HG03095 (cell line): Measurements from ENCODE around the gene ATP10A.

ENCODE experiments used
- ATAC-seq: cut with Tn5 transposase; IDR thresholded peaks from one replicate; pipeline ENCODE4 v1.9.1; 2021; ENCODE audit warnings: moderate library complexity; ENCODE audit not compliant: unreplicated experiment

ATP10A gene

GRCh38 chr15:25863111-25863967, at the start of gene ATP10A:
TSS of gene ATP10A (minus strand) at chr15:25863327. CDS start at chr15:25863096, 231 bp downstream.
- no peak for ATAC-seq

GRCh38 chr15:25912035-25912434, 48.9 kb upstream of the ATP10A start:
- ATAC-seq, result no peak

GRCh38 chr15:25910832-25911231, 47.7 kb upstream of the ATP10A start:
- ATAC-seq, result no peak

- no peak for ATAC-seq
These were observed 46.7 kb upstream of the ATP10A start for GRCh38 chr15:25909806-25910205.

- no peak for ATAC-seq
These were observed 46.2 kb upstream of the ATP10A start for GRCh38 chr15:25909325-25909724.

GRCh38 chr15:25905140-25905539, 42.0 kb upstream of the ATP10A start:
- no peak for ATAC-seq

- no peak for ATAC-seq
These were observed 40.0 kb upstream of the ATP10A start for GRCh38 chr15:25903024-25903581.

GRCh38 chr15:25901811-25902605, 38.9 kb upstream of the ATP10A start:
- no peak for ATAC-seq

- no peak for ATAC-seq
These were observed 37.8 kb upstream of the ATP10A start for GRCh38 chr15:25900901-25901300.

GRCh38 chr15:25900431-25900830, 37.3 kb upstream of the ATP10A start:
- ATAC-seq, result no peak

- no peak for ATAC-seq
These were observed 36.7 kb upstream of the ATP10A start for GRCh38 chr15:25899870-25900269.

- no peak for ATAC-seq
These were observed 34.5 kb upstream of the ATP10A start for GRCh38 chr15:25897658-25898057.

GRCh38 chr15:25894371-25894902, 31.3 kb upstream of the ATP10A start:
- ATAC-seq, result no peak

- ATAC-seq, result no peak
These were observed 30.5 kb upstream of the ATP10A start for GRCh38 chr15:25893596-25893995.

GRCh38 chr15:25892126-25892525, 29.0 kb upstream of the ATP10A start:
- no peak for ATAC-seq

GRCh38 chr15:25891081-25891480, 28.0 kb upstream of the ATP10A start:
- ATAC-seq, result no peak

GRCh38 chr15:25890529-25890928, 27.4 kb upstream of the ATP10A start:
- no peak for ATAC-seq

- no peak for ATAC-seq
These were observed 24.7 kb upstream of the ATP10A start for GRCh38 chr15:25887870-25888269.

- no peak for ATAC-seq
These were observed 23.5 kb upstream of the ATP10A start for GRCh38 chr15:25886498-25887140.

- no peak for ATAC-seq
These were observed 21.2 kb upstream of the ATP10A start for GRCh38 chr15:25884370-25884769.
